ENCODE measurements around the gene ATP1B1. TPM values are rescaled to one million over a fixed set of nuclear protein-coding genes. Genes with fewer than 3 reads are reported as not detected.

The ATP1B1 gene
- total RNA-seq, 1 experiment from 2014 or later = 44.4 TPM

DNA sequence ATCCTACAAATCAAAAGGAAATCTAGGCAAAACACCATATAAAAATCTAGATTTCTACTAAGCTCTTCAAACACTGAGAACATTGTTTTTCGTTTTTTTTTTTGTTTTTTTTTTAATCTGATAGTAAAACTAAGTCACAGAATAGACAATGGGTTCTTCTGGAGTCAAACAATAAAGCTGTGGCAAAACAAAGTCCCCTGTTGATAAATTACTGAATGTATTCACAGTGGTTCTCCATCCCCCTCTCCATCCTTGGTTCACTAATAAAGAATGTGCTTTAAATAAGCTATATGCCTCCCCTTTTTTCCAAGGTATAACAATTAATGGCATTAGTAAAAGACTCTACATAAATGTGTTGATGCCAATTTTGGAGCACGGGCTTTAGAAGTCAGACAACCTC, 16.7 kb upstream of the ATP1B1 start:
- Histone ChIP-seq H3K56ac (ENCODE audit: insufficient read length, low read depth, low read length) (no peak overlapping the region), H3K9ac (ENCODE audit: extremely low read depth, insufficient read length, low read length) (no peak overlapping the region), H3K27me3 (ENCODE audit: insufficient read depth, low read length) (no peaks in the 10 kb centered on the region), H3K79me1 (ENCODE audit: insufficient read depth, low read depth, low read length, poor library complexity, severe bottlenecking) (no peaks in the 10 kb centered on the region), H3K27ac (ENCODE audit: insufficient read length, low read depth, low read length) (no peak overlapping the region), H3K4me2 (ENCODE audit: insufficient read depth, insufficient read length, low read length) (no peak overlapping the region), H2AK5ac (ENCODE audit: insufficient read length, low read length) (no peak overlapping the region), H4K20me1 (ENCODE audit: control insufficient read depth, insufficient read depth, insufficient read length) (no peaks in the 10 kb centered on the region), H3K23me2 (ENCODE audit: insufficient read length, low read depth, low read length, poor library complexity, severe bottlenecking) (no peaks in the 10 kb centered on the region), H2BK12ac (ENCODE audit: insufficient read length, low read depth, low read length) (no peak overlapping the region), H2BK5ac (ENCODE audit: insufficient read length, low read length) (no peak overlapping the region), H4K5ac (ENCODE audit: insufficient read length, low read depth, low read length) (no peak overlapping the region), H4K8ac (replicated peaks; ENCODE audit: insufficient read length, low read depth, low read length) (no peak overlapping the region), H2BK20ac (ENCODE audit: low read depth, low read length, poor library complexity, severe bottlenecking) (no peak overlapping the region), H3K14ac (ENCODE audit: insufficient read depth, low read length) (no peak overlapping the region), H3K9me3 (ENCODE audit: control insufficient read depth, low read depth, low read length) (no peaks in the 10 kb centered on the region), H3T11ph (ENCODE audit: low read length) (no peak overlapping the region), H4K91ac (ENCODE audit: insufficient read length, low read depth, low read length) (no peak overlapping the region), H2AFZ (ENCODE audit: low read length) (no peak overlapping the region), H3K18ac (ENCODE audit: insufficient read length, low read depth, low read length) (no peak overlapping the region), H3K23ac (ENCODE audit: insufficient read length, low read depth, low read length) (no peak overlapping the region), H2BK15ac (ENCODE audit: low read depth, low read length) (no peak overlapping the region), H2BK120ac (ENCODE audit: low read depth, low read length, poor library complexity, severe bottlenecking) (no peak overlapping the region), H3K79me2 (ENCODE audit: insufficient read depth, low read length) (no peaks in the 10 kb centered on the region), H3K4ac (ENCODE audit: low read depth, low read length) (no peak overlapping the region), H3K4me1 (ENCODE audit: insufficient read depth, low read length) (no peaks in the 10 kb centered on the region)
- Mint-ChIP-seq H3K27ac (no peak overlapping the region), H3K36me3 (ENCODE audit: insufficient read depth in 1 of 3, low read depth in 3 of 3) (no peaks in the 10 kb centered on the region), H3K4me1 (peaks cover 3 to 8% of the 10 kb centered on the region in 2 experiments), H3K27me3 (ENCODE audit: low read depth) (no peaks in the 10 kb centered on the region; the same call in 1 of the 2 replicates), H3K4me3 (no peak overlapping the region), H3K9me3 (no peaks in the 10 kb centered on the region)
- WGBS (ENCODE audit: extremely low coverage, insufficient read length, low lambda C conversion rate) = no CpG with 5 or more reads among the region's 2 CpGs
- no peak for DNase-seq
- TF ChIP-seq, protein P1, sequence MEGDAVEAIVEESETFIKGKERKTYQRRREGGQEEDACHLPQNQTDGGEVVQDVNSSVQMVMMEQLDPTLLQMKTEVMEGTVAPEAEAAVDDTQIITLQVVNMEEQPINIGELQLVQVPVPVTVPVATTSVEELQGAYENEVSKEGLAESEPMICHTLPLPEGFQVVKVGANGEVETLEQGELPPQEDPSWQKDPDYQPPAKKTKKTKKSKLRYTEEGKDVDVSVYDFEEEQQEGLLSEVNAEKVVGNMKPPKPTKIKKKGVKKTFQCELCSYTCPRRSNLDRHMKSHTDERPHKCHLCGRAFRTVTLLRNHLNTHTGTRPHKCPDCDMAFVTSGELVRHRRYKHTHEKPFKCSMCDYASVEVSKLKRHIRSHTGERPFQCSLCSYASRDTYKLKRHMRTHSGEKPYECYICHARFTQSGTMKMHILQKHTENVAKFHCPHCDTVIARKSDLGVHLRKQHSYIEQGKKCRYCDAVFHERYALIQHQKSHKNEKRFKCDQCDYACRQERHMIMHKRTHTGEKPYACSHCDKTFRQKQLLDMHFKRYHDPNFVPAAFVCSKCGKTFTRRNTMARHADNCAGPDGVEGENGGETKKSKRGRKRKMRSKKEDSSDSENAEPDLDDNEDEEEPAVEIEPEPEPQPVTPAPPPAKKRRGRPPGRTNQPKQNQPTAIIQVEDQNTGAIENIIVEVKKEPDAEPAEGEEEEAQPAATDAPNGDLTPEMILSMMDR (conservative IDR thresholded peaks at IDR 0.05) = no peak

Data from H9 (cell line).